HG02610 (cell line): Measurements from ENCODE around the gene RNF223.

ENCODE experiments used
- ATAC-seq: cut with Tn5 transposase; IDR thresholded peaks from one replicate; pipeline ENCODE4 v1.9.1; 2021; ENCODE audit warnings: mild to moderate bottlenecking, moderate library complexity; ENCODE audit not compliant: unreplicated experiment

The RNF223 gene

DNA sequence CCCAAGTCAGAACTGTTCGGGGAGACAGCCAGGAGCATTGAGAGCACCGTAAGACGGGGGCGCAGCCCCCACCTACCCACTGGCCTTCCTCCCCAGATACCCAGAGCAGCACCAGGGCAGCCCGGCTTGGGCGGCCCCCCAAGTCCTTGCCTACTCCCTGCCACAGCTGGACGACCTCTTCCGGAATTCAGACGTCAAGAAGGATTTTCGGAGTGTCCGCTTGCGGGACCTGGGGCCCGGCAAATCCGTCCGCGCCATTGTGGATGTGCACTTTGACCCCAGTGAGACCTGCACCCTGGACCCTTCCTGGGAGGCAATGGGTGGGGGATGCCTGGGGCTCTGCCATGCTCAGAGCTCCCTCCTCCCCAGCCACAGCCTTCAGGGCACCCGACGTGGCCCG is 26.7 kb downstream of the RNF223 start:
- no peak for ATAC-seq

DNA sequence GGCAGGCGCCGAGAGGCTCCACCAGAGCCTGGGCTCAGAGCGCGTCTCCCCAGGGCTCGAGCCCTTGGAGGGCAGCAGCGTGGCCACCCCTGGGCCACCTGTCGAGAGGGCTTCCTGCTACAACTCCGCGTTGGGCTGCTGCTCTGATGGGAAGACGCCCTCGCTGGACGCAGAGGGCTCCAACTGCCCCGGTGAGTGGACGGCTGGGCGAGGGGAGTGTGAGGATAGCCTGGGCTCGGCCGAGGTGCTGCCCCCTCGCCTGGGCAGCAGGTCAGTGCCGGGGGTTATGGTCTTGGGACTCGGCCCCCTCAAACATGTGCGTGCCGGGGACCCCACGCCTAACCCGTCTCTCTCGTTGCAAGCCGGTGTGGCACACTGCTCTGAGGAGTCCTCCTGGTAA is 27.3 kb downstream of the RNF223 start:
- ATAC-seq = no peak

DNA sequence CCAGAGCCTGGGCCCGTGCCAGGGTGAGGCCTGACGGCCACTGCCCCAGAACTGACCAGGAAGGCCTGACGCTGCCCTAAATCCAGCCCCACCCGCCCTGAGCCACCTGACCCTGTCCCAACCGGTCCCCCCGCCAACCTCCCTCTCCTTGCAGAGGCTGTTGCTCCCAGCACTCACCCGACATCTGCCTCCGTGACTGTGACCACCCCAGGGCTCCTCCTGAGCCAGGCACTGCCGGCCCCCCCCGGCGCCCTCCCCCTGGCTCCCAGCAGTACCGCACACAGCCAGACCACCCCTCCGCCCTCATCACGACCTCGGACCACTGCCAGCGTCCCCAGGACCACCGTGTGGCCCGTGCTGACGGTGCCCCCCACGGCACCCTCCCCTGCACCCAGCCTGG is 27.9 kb downstream of the RNF223 start:
- no peak for ATAC-seq

DNA sequence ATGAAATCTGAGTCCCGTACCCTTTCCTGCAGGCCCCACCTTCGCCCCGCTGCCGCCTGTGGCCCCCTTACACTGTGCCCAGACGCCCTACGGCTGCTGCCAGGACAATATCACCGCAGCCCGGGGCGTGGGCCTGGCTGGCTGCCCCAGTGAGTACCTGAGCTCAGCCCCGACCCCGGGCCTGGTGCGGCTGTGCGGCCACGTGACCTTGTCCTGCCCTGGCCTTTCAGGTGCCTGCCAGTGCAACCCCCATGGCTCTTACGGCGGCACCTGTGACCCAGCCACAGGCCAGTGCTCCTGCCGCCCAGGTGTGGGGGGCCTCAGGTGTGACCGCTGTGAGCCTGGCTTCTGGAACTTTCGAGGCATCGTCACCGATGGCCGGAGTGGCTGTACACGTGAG is 29.0 kb downstream of the RNF223 start:
- ATAC-seq = no peak

DNA sequence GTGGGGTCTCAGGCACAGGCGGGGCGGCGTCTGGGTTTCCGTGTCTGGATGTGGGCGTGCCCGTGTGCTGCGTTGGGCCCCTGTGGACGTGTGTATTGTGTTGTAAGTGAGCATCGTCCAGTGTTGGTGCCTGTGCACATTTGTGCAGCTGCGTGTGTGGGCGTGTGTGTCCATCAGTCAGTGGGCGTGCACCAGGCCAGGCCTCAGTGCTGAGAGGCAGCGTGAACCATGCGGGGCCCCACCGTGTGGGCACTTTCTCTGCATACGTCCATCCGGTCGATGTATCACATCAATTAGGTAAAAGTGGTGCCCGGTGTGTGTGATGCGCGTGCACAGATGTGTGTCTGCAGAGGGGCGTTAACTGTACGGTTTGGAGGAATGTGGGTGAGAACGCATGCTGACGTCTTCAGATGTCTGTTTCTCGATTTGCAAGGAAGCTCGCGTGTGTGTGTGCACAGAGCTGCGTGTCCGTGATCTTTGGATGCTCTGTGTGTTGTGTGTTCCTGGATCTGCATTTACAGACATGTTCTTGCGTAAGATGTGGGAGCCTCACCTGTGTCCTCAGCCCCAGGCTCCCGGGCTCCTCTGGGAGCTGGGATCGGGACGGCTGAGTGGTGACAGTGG is 29.5 kb downstream of the RNF223 start:
- ATAC-seq = no peak

DNA sequence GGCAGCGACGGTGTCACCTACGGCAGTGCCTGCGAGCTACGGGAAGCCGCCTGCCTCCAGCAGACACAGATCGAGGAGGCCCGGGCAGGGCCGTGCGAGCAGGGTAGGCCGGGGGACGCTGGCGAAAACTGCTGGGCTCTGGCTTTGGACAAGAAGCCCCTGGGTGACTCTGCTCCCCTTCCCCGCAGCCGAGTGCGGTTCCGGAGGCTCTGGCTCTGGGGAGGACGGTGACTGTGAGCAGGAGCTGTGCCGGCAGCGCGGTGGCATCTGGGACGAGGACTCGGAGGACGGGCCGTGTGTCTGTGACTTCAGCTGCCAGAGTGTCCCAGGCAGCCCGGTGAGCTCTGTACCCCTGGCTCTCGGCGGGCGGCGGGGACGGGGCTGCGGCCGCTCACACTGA is 30.2 kb downstream of the RNF223 start:
- ATAC-seq = no peak

DNA sequence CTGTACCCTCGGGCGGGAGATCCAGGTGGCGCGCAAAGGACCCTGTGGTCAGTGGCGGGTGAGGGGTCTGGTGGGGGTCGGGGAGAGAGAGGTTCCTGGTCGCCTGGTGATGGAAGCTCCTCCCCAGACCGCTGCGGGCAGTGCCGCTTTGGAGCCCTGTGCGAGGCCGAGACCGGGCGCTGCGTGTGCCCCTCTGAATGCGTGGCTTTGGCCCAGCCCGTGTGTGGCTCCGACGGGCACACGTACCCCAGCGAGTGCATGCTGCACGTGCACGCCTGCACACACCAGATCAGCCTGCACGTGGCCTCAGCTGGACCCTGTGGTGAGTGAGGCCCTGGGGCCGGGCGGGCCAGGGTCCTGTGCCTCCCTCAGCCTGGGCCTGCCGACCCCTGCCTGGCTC is 30.7 kb downstream of the RNF223 start:
- ATAC-seq = no peak

DNA sequence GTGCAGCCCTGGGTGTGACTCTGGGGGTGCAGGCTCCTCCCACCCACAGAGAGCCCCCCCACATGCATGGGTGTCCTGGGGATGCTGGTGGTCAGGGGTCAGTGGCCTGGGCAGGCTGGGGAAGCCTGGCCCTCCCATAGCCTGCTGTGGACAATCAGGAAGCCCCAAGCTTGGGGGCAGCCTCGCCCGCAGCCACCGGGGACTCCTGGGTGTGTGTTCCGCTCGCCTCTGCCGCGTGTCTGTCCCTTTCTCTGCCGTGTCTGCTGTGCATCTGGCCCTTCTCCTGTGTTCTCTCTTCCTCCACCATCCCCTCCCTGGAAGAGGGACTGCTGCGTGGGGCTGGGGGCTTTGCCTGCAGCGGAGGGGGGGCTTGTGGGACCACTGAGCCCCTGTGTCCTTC is 31.3 kb downstream of the RNF223 start:
- no peak for ATAC-seq

DNA sequence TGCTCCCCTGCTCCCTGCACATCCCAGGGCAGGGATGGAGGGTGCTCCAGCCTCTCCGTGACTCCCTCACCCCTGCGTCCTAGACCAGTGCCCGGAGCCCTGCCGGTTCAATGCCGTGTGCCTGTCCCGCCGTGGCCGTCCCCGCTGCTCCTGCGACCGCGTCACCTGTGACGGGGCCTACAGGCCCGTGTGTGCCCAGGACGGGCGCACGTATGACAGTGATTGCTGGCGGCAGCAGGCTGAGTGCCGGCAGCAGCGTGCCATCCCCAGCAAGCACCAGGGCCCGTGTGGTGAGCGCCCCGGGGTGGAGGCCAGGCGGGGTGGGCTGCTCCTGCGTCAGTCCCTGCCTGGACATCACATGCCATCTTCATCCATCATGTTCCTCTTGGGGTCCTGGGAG is 32.2 kb downstream of the RNF223 start:
- no peak for ATAC-seq

DNA sequence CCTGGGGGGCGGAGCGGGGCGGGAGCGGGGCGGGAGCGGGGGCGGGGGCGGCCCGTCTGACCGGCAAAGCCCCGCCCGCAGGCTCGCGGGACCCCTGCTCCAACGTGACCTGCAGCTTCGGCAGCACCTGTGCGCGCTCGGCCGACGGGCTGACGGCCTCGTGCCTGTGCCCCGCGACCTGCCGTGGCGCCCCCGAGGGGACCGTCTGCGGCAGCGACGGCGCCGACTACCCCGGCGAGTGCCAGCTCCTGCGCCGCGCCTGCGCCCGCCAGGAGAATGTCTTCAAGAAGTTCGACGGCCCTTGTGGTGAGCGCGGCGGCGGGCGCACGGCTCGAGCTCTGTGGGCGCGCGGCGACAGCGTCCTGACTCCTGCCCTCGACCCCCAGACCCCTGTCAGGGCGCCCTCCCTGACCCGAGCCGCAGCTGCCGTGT is 33.0 kb downstream of the RNF223 start:
- ATAC-seq = no peak

DNA sequence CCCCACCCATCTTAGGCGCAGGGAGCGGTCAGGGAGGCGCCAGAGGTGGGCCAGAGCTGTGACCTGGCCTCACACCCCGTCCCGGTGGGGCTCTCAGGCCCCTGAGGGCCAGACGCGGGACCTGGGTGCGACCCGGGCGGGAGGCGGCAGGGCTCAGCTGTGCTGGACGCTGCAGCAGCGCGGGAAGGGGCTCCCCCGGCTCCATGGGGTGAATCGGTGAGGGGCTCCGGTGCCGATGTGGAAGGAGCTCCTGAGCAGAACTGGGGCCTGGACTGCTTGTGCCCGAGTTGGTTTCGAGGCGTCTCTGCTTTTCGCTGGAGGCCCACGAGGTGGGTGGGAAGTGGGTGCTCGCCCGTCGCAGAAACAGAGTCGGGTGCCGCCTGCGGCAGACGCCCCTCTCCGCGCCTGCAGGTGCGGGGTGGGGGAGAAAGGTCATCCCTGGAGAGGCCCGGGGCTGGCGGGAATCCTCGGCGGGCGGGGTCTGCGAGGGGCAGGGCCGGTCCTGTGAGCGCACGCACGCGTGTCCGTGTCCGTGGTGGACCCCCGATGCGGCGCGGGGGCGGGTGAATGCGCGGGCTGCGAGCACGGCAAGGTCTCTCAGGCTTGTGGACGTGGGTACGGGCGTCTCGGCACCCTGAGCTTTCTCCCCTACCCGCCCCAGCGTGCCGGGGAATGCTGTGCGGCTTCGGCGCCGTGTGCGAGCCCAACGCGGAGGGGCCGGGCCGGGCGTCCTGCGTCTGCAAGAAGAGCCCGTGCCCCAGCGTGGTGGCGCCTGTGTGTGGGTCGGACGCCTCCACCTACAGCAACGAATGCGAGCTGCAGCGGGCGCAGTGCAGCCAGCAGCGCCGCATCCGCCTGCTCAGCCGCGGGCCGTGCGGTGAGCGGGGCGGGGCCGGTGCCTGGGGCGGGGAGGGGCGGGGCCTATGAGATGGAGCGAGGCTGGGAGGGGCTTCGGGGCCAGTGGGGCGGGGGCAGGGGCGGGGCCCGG is 33.8 kb downstream of the RNF223 start:
- ATAC-seq = no peak

DNA sequence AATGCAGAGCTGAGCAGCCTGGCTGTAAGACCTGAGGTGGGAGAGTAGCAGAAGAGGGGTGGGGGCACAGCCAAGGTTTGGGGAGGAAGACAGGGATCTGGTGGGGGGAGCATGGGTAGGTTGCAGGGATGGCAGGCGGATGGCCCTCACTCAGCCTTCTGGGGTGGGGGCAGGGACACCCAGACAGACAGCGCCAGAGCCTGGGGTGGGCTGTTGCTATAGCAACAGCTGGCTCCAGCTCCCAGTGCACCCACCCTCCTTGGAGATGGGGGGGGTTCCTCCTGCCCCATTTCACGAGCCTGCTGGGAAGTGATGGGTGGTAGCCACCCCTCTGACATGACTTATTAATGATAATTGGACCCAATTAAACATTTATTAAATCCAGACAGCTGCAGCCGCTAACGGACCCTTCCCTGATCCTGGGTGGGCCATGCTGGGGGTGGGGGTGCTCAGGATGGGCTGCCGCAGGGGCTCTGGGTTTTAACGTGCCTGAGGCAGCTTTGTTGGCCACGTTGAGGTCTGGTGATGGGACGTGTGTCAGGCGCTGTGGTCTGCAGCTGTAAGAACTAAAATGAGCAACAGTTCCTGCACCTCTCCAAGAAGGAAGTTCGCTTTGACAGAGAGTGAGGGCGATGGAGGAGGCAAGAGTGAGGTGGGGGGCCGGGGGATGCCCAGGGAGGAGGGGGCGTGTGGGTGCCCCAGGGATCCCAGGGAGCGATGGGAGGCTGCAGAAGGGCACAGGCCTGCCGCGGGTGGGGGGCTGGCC is 34.8 kb downstream of the RNF223 start:
- ATAC-seq = no peak

DNA sequence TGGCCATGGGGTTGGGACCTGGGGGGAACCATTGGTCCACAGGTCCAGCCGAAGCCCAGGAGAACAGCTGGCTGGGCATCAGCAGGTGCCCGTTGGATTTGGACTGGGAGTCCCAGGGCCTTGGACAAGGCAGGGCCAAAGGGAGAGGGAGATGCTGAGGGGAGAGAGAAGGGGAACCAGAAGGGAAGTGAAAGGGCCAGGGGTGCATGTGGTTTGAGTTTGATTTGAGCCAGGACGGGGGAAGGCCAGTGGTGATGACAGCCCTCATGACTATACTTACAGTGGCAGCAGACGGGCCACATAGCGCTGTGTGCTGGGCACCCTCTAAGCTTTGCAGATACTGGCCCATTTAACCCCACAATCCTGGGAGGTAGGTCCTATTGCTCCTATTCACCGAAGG is 35.4 kb downstream of the RNF223 start:
- ATAC-seq = peak; percentile 51

DNA sequence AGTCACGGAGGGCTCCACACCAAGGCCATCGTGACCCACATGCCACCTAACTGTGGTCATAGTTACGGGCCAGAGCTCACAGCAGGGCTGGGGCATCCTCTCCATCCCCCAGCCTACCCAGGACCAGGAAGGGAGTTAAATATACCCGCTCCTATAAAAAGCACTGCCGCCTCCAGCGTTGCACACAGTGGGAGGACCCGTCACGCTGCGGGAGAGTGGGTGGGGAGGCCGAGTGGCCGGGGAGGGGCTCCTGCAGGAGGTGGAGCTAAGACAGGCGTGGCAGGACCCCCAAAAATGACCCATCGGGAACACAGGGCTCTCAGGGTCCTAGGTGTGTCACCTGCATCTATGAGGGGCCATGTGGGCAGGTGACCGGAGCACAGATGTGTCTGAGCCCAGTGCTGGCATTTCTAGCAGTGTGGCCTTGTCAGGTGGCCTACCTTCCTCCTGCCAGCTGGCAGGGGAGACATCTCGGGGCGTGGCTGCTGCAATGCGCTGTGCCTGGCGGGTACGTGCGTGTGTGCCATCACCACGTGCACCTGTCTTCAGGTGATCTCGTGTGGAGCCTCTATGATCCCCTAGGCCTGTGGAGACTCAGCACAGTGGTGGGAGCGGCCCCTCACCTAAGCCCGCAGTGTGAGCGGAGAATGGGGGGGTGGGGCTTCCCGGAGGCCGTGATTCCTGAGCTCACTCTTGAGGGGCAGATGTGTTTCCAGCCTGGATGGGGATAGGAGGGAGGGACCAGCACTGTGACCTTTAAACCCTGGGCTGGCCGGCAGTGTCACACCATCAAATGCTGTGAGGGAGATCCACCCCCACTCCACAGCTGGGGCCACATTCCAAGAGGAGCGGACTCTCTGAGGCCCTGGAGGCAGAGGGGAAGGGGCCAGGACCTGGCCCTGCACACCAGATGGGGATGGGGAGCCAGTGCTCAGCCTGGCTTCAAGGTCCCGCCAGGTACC is 36.5 kb downstream of the RNF223 start:
- ATAC-seq = no peak

DNA sequence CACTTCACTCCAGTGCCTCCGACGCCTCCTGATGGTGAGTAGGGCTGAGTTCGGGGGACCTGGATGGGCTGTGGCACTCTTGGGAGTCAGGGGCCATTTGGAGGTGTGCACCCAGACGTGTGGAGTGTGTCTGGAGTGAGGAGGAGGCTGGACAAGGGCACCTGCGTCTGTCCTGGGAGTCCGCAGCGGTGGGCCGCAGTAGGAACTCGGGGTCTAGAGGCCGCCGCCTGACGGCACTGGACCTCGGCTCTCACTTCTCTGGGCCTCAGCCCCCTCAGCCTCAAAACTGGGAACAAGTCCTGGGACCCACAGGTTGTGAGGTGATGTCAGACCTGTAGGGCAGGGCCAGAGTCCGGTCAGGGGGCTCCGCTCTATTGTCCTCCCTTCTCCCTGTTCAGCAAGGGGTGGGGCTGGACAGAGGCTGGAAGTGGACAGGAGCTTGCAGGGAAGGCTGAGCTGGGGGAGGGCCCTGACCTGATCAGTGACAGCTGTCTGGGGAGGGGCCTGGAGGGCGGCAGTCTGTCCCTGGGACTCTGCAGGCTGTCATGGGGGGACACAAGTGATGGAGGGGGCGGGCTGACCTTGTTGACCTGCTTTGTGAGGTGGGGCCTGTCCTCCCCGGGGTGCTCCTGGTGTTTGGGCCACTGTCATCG is 38.7 kb downstream of the RNF223 start:
- no peak for ATAC-seq

DNA sequence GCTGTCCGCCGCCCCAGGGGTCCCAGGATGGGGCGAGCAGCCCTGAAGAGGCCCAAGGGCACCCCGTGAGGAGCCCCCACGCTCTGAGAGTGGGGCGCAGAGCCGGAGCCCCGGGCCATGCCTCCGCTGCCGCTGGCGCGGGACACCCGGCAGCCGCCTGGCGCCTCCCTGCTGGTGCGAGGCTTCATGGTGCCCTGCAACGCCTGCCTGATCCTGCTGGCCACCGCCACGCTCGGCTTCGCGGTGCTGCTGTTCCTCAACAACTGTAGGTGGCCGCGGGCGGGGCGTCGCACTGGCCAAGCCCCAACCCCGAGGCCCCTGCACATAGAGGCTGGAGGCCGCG is 39.7 kb downstream of the RNF223 start:
- no peak for ATAC-seq

DNA sequence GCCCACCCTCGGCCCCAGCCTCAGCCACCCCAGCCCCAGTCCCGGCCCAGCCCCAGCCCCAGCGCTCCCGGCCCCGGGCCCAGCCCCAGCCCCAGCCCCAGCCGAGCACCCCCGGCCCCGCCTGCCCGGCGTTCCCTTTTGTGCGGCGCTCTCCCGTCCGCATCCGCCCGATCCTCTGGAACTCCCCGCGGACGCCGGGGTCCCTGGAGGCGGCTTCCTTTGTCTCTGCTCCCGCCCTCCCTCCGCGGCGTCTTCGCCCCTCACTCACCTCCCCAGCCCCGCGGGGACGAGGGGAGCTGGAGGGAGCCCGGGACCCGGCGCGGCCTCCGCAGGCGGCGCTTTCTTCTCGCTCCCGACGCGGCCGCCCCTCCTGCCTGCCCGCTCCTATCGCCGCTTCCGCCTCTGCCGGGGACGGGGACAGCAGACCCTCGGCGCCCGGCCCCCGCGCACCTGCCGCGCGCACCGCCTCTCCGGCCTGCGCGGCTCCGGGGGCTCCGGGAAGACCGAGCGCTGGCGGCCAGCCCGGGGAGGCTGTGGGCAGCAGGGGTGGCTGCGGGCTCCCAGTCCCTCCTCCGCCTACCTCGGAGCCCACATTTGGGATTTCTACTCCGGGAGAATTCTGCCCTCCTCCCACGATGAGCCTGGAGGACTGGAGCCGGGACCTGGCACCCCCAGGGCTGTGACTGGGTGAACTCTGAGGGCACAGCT is 40.2 kb downstream of the RNF223 start:
- ATAC-seq = no peak

DNA sequence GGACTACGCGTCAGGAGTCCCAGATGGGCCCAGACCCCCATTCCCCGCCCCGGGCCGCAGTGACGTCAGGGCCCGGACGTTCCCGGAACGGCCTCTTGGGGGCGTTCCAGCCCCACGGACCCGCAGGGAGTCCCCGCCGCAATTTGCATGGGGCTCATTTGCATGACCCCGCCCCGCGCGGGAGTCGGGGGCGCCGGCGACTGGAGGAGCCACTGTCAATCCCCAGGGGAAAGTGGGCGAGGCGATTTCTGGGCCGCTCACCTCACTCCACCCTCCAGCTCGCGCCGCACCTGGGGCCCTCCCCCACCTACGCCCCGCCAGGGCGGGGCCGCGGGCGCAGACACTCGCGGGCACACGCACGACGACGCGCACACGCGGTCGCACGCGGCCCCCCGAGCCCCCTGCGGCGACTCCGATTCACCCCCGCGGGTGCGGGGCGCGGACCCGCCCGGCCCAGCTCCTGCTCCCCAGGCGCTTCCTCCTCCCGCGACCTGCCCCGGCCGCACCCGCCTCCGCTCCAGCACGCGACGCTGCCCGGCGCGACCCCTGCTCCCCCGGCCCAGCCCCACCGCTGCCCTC is 41.0 kb downstream of the RNF223 start:
- ATAC-seq = peak; percentile 72

DNA sequence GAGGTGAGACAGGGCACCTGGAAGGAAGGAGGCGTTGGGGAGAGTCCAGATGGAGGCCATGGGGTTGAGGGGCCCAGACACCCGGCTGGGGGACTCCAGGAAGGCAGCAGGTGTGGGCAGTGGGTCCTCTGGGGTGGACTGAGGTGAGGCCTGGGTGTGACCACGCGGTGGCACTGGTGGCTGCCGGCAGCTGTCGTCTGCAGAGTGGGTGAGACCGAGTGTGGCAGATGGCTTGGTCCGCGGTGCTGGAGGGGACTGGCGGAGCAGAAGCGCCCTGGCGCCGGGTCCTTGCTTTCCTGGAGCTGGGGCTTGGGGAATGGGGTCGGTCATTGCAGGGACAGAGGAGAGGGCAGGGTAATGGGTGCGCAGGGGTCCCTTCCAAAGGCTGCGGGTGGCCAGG is 41.7 kb downstream of the RNF223 start:
- no peak for ATAC-seq
